ENCODE measurements around the gene ABLIM3.

DNA sequence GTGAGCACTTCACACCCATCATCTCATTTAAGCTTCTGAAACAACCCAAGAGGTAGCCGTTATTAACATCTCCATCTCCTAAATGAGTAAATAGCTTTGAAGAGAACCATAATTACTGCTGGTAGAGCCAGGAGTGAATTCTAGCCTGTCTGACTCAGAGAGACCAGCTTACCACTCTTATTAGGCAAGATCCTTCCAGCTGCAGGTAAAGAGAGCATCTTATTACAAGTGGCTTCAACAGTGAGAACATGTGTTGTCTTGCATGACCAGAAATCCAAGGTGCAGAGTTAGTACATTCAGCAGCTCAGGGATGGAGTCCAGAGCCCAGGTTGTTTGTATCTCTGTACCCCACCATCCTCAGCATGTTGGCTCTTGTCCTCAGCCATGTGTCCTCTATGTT is 119.5 kb downstream of the ABLIM3 start:
- TF ChIP-seq, protein P1, sequence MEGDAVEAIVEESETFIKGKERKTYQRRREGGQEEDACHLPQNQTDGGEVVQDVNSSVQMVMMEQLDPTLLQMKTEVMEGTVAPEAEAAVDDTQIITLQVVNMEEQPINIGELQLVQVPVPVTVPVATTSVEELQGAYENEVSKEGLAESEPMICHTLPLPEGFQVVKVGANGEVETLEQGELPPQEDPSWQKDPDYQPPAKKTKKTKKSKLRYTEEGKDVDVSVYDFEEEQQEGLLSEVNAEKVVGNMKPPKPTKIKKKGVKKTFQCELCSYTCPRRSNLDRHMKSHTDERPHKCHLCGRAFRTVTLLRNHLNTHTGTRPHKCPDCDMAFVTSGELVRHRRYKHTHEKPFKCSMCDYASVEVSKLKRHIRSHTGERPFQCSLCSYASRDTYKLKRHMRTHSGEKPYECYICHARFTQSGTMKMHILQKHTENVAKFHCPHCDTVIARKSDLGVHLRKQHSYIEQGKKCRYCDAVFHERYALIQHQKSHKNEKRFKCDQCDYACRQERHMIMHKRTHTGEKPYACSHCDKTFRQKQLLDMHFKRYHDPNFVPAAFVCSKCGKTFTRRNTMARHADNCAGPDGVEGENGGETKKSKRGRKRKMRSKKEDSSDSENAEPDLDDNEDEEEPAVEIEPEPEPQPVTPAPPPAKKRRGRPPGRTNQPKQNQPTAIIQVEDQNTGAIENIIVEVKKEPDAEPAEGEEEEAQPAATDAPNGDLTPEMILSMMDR (IDR thresholded peaks at IDR 0.05) = no peak
- TF ChIP-seq POLR2A (IDR thresholded peaks at IDR 0.05) = no peak

All from Peyer's patch (tissue), 4 donors.